ENCODE results near the gene FOXA1.

FOXA1 gene

GRCh38 chr14:37594971-37595808 is at the start of gene FOXA1, which contains the start of gene TTC6:
TSS of gene FOXA1 (minus strand) at chr14:37595249. CDS start at chr14:37594972, 277 bp downstream.
TSS of gene TTC6 (plus strand) at chr14:37595629. CDS start at chr14:37622065, 26,436 bp downstream.
- DNase-seq: no peak

DNA sequence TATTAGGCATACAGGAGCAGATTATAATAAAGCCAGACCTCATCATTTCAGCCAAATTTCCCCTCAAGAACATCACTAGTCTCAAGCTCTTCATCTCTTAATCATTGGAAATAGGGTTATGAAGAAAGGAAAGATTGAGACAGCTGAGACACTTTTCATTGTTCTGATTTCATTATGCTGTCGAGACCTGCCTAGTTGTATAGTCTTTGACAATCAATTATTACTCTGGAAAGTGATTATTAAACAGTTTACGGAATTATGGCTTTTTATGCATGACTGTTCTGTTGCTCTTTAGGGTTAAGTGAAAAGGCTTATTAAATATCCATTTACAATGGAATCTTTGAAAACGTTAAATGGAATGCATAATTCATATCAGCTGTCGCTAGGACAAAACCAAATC is 48.7 kb upstream of the FOXA1 start:
- no peak for DNase-seq

DNA sequence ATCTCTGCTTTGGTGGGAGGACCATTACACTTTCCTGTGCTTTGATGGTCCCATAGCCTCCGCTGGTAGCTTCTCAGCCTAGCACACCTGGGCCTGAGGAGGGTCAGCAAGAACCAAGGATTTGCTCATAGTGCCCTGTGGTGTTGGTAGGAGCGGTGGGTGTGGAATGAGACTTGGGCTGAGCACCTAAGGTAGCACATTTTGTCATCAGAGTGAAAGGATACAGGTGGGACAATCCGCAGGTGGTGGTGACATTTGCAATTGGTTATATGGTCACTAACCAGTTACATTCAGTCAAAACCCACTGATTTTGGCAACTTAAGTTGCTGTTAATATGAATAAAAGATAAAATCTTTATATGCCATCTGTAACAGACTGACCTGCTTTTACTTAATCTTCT is 47.1 kb upstream of the FOXA1 start:
- no peak for DNase-seq

DNA sequence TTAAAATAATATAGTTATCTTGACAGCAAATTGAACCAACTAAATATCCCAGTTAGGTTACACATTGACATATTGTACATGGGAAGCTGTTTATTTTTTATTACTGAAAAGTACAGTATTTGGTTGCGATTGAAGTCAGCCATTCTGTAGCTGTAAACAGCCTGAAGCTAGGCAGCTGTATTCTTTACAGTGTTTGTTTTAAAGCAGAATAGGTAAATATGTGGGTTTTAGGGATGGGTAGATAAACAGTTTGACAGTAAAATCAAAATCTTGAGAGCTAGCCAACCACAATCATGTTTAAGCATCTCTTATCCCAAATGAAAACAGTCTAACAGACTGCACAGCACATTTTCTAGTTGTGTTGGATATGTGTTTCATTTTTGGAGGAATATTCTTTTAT is 46.1 kb upstream of the FOXA1 start:
- DNase-seq: no peak

GRCh38 chr14:37638599-37638998 is 43.5 kb upstream of the FOXA1 start:
- no peak for DNase-seq

DNA sequence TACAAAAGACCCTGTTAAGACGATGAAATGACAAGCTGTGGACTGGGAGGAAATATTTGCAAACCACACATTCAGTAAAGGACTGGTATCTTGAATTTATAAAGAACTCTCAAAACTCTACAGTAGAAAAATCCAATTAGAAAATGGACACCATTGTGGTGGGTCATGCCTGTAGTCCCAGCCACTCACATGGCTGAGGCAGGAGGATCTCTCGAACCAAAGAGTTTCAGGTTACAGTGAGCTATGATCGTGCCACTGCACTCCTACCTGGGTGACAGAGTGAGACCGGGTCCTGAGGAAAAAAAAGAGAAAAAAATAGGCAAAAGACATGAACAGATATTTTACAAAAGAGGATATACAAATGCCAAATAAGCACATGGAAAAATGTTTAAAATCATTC is 42.3 kb upstream of the FOXA1 start:
- DNase-seq: no peak

DNA sequence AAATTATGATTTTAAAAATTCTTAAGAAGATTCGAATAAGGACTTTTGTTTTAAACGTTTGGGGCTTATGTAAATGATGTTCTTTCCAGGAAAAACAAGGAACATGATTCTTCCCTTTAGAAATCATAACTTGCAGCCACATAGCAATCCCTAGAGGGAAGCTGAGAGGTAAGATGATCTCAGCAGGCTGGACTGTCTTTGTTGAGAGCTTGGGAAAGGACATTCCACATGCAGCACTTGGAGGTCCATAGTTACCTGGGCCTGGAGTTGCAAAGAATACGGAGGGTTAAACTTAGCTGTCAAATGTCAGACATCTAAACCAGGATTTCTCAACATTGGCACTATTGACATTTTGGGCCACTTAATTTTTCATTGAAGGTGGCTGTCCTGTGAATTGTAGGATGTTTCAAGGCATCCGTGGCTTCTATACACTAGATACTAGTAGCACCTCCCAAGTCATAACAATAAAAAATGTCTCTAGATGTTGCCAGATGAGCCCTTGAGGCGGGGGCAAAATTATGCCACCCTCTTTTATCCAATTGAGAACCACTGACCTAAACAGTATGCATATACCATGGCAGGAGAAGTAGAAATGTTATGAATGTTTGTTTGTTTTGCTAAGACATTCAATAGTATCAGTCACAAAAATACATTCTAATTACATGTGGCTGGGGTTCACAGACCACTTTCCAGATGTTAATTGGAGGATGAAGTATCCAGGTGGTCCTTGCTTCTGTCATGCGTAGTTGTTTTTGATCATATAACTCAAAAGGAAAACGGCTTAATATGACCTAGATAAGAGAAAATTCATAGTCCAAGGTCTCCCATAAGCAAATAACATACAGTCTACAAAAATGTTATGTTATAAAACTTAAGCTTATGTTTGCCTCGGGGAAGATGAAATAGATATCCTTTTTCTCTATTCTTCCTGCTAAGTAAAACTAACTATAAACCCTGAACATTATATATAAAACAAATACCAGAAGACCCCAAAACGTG is 30.8 kb upstream of the FOXA1 start:
- DNase-seq: no peak

- DNase-seq: no peak
These were observed 28.9 kb upstream of the FOXA1 start for GRCh38 chr14:37623971-37624370.

DNA sequence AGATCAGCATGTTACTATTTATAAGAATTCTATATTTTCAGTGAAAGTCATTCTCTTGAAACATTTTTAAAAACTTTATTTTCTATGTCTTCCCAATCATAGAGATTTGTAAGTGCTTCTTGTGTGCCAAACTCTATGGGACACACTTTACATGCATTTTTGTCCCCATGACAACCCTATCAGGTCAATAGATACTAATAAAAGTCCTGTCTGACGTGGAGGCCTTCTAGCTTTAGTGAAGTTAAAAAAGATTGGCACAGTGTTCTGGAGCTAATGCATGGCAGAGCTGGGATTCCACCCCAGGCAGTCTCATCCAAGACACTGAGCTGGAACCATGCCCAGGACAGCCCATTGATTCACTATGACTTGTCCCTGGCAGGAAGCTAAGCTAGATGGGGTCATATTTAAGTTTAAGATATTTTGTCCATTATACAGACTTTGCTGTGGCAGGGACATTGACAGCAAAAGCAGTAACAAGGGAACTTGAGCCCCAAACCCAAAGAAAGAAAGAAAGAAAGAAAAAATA is 28.4 kb upstream of the FOXA1 start:
- no peak for DNase-seq

- no peak for DNase-seq
These were observed 27.3 kb upstream of the FOXA1 start for GRCh38 chr14:37622231-37622923.

DNA sequence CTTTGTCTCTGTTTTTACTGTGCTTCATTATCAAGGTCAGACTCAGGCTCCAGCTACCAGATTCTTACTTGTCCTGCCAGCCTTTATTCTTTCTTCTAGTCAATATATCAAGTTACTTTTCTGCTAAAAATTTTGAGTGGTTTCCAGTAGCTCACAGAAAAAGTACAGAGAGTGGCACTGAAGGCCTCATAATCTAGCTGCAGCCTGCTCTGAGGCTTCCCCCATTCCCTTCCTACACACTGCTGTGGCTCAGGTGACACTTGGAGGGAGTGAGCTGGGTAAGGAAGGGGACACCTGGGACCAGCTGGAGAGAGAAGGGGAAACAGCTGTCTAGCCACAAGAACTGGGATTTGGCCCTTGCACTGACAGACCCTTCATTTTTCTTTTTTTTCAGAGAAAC is 25.8 kb upstream of the FOXA1 start:
- DNase-seq: no peak

GRCh38 chr14:37618498-37619028 is 23.5 kb upstream of the FOXA1 start:
- no peak for DNase-seq

GRCh38 chr14:37617864-37618365 is 22.9 kb upstream of the FOXA1 start:
- no peak for DNase-seq

GRCh38 chr14:37616853-37617252 is 21.8 kb upstream of the FOXA1 start:
- DNase-seq: no peak

GRCh38 chr14:37615582-37616289 is 20.7 kb upstream of the FOXA1 start:
- DNase-seq: no peak

DNA sequence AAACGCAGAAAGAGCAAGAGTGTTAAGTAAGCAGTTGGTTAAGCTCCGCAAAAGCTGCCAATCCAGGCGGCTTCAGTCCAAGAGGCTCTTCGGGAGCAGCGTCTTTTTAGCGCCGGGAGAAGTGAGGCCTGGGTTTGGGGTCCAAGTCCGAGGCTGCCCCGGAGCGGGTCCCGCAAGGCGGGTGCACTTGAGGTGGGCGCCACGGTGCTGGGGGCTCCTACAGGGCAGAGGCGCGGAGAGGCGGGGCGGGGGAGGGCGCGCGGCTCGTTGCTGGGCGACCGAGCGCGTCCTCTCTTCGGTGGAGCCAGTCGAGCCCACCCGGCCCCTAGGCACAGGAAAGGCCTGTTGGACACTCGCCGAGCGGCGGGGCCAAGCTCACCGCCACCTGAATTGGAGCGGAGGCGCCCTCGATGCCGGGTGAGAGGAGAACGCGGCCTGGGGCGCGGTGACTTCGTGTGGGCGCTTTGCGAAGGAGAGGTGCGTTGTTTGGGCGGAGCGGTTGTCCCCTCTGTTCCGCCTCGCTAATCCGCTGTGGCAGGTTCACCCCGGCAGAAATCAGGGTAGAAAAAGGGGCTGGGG is 16.0 kb upstream of the FOXA1 start:
- no peak for DNase-seq

GRCh38 chr14:37608649-37609048 is 13.6 kb upstream of the FOXA1 start:
- no peak for DNase-seq

- no peak for DNase-seq
These were observed 11.6 kb upstream of the FOXA1 start for GRCh38 chr14:37606678-37607077.

- no peak for DNase-seq
These were observed 8.7 kb upstream of the FOXA1 start for GRCh38 chr14:37603688-37604251.

GRCh38 chr14:37602605-37603453 is 7.8 kb upstream of the FOXA1 start:
- DNase-seq: no peak
